Epithelial cell of esophagus (primary cell): ENCODE results near the gene NPPA.

Source experiments
- DNase-seq: peaks from one replicate; pipeline ENCODE4 v3.0.0; 2010; ENCODE audit warnings: low read depth
- H3K4me3 ChIP-seq: 2 replicates; pipeline ENCODE4 v1.5.1; 2011; ENCODE audit warnings: mild to moderate bottlenecking, low read length, control low read depth
- CTCF ChIP-seq: IDR thresholded peaks from 2 replicates; pipeline ENCODE4 v1.5.1; 2011; ENCODE audit warnings: low read depth, mild to moderate bottlenecking, low read length, control low read depth, inconsistent platforms; ENCODE audit not compliant: insufficient read depth; ENCODE audit errors: missing control alignments

Gene NPPA

GRCh38 chr1:11879311-11880180, 32.0 kb upstream of the NPPA start:
- DNase-seq, result no peak
- no peak overlapping the region for H3K4me3 ChIP-seq
- TF ChIP-seq CTCF, result no peak

- TF ChIP-seq CTCF, result no peak
Observed at GRCh38 chr1:11878891-11879190, 31.3 kb upstream of the NPPA start.

GRCh38 chr1:11878081-11878890, 30.7 kb upstream of the NPPA start:
- no peak overlapping the region for H3K4me3 ChIP-seq
- no peak for DNase-seq
- no peak for TF ChIP-seq CTCF

More at GRCh38 chr1:11878891-11879190, 31.3 kb upstream of the NPPA start:
- H3K4me3 ChIP-seq, result no peak overlapping the region
- no peak for DNase-seq

- no peak for DNase-seq
- no peak for TF ChIP-seq CTCF
- no peak overlapping the region for H3K4me3 ChIP-seq
Observed at GRCh38 chr1:11877074-11877473, 29.5 kb upstream of the NPPA start.

GRCh38 chr1:11875094-11875493, 27.5 kb upstream of the NPPA start:
- DNase-seq, result no peak
- H3K4me3 ChIP-seq, result no peak overlapping the region
- TF ChIP-seq CTCF, result no peak

- TF ChIP-seq CTCF, result no peak
- H3K4me3 ChIP-seq, result no peak overlapping the region
- no peak for DNase-seq
Observed at GRCh38 chr1:11874624-11875023, 27.0 kb upstream of the NPPA start.

- DNase-seq, result no peak
- no peak for TF ChIP-seq CTCF
Observed at GRCh38 chr1:11874258-11874562, 26.6 kb upstream of the NPPA start.

More at GRCh38 chr1:11874258-11874562, 26.6 kb upstream of the NPPA start:
- H3K4me3 ChIP-seq, result no peak overlapping the region
